Stimulated activated CD4-positive, alpha-beta T cell treated with anti-CD3 and anti-CD28 coated beads, Interleukin-1b, Interleukin-23, amount 100 ng/mL, for 4 hours (primary cell): Measurements from ENCODE around the gene MAGI2.

Experiments used
- DNase-seq, 2 donors: peaks; one replicate each; pipeline ENCODE4 v3.0.0-alpha.2; 2020; ENCODE audit warnings: low read depth in 2 of 2

Gene MAGI2

GRCh38 chr7:78141522-78142281 is 1311.8 kb downstream of the MAGI2 start:
- no peak for DNase-seq

GRCh38 chr7:78140109-78140508 is 1313.4 kb downstream of the MAGI2 start:
- no peak for DNase-seq

GRCh38 chr7:78139335-78139734 is 1314.1 kb downstream of the MAGI2 start:
- DNase-seq = no peak

- no peak for DNase-seq
Measured at GRCh38 chr7:78134774-78135173, 1318.7 kb downstream of the MAGI2 start.

GRCh38 chr7:78134256-78134655 is 1319.2 kb downstream of the MAGI2 start:
- DNase-seq = no peak

- no peak for DNase-seq
Measured at GRCh38 chr7:78130446-78131215, 1322.8 kb downstream of the MAGI2 start.

- DNase-seq = no peak
Measured at GRCh38 chr7:78129865-78130264, 1323.6 kb downstream of the MAGI2 start.

- no peak for DNase-seq
Measured at GRCh38 chr7:78127009-78127408, 1326.5 kb downstream of the MAGI2 start.

GRCh38 chr7:78125884-78126283 is 1327.6 kb downstream of the MAGI2 start:
- no peak for DNase-seq

GRCh38 chr7:78124216-78124615 is 1329.3 kb downstream of the MAGI2 start:
- DNase-seq = no peak

- DNase-seq = no peak
Measured at GRCh38 chr7:78121888-78122287, 1331.6 kb downstream of the MAGI2 start.

GRCh38 chr7:78118470-78118869 is 1335.0 kb downstream of the MAGI2 start:
- no peak for DNase-seq

GRCh38 chr7:78115876-78116275 is 1337.6 kb downstream of the MAGI2 start:
- DNase-seq = no peak

GRCh38 chr7:78114993-78115392 is 1338.5 kb downstream of the MAGI2 start:
- no peak for DNase-seq

- no peak for DNase-seq
Measured at GRCh38 chr7:78112488-78112887, 1341.0 kb downstream of the MAGI2 start.

GRCh38 chr7:78111386-78111785 is 1342.1 kb downstream of the MAGI2 start:
- DNase-seq = no peak

GRCh38 chr7:78103475-78103874 is 1350.0 kb downstream of the MAGI2 start:
- no peak for DNase-seq

GRCh38 chr7:78101076-78101475 is 1352.4 kb downstream of the MAGI2 start:
- DNase-seq = no peak

- no peak for DNase-seq
Measured at GRCh38 chr7:78099715-78100394, 1353.6 kb downstream of the MAGI2 start.

GRCh38 chr7:78095549-78095948 is 1357.9 kb downstream of the MAGI2 start:
- no peak for DNase-seq

GRCh38 chr7:78092331-78092730 is 1361.1 kb downstream of the MAGI2 start:
- no peak for DNase-seq

GRCh38 chr7:78090616-78091015 is 1362.9 kb downstream of the MAGI2 start:
- DNase-seq = no peak
